CD4-positive, CD25-positive, alpha-beta regulatory T cell (primary cell): ENCODE results near the gene IKBKE. TPM values are rescaled to one million over a fixed set of nuclear protein-coding genes. Genes with fewer than 3 reads are reported as not detected.

Experiments
- ATAC-seq, 2 donors: fragments of 150-1000 bp; cut with Tn5 transposase; one replicate each; pipeline ENCODE4 v1.10.0; 2021; ENCODE audit warnings: low read depth in 2 of 2, moderate number of reproducible peaks in 2 of 2, moderate library complexity in 1 of 2
- DNase-seq, 3 donors: peaks; one replicate each; pipeline versions ENCODE4 v3.0.0 to v3.0.0-alpha.2; 2012 to 2022; ENCODE audit warnings: mixed read lengths in 1 of 3
- H3K27ac ChIP-seq: one replicate; pipeline ENCODE4 v1.7.0; 2013; ENCODE audit warnings: mild to moderate bottlenecking, low read length; ENCODE audit not compliant: insufficient read depth, poor library complexity, severe bottlenecking
- H3K27me3 ChIP-seq: one replicate; pipeline ENCODE4 v1.7.0; 2013; ENCODE audit warnings: low read length; ENCODE audit not compliant: control insufficient read depth, insufficient read depth
- H3K36me3 ChIP-seq: one replicate; pipeline ENCODE4 v1.7.0; 2013; ENCODE audit warnings: mild to moderate bottlenecking, low read length, moderate library complexity; ENCODE audit not compliant: control insufficient read depth, insufficient read depth
- H3K4me1 ChIP-seq: 2 replicates; pipeline ENCODE4 v1.7.0; 2013; ENCODE audit warnings: mild to moderate bottlenecking, low read length; ENCODE audit not compliant: insufficient read depth, control insufficient read depth, poor library complexity, severe bottlenecking
- H3K4me3 ChIP-seq: one replicate; pipeline ENCODE4 v1.7.0; 2013; ENCODE audit warnings: low read depth, mild to moderate bottlenecking, low read length, moderate library complexity
- H3K9me3 ChIP-seq, 2 experiments: 1 replicate in 1 of 2; 2 replicates in 1 of 2; pipeline ENCODE4 v1.7.0; 2013; ENCODE audit warnings: low read length in 2 of 2, mild to moderate bottlenecking in 1 of 2, moderate library complexity in 1 of 2; ENCODE audit not compliant: control insufficient read depth in 2 of 2
- H3K27ac Mint-ChIP-seq, 3 donors: one replicate each; pipeline ENCODE4 v1.8.0; 2020 to 2022; ENCODE audit warnings: mild to moderate bottlenecking in 3 of 3, mixed read lengths in 3 of 3, moderate library complexity in 2 of 3
- H3K27me3 Mint-ChIP-seq: one replicate; pipeline ENCODE4 v1.8.0; 2022; ENCODE audit warnings: mild to moderate bottlenecking, mixed read lengths
- H3K36me3 Mint-ChIP-seq: one replicate; pipeline ENCODE4 v1.8.0; 2020; ENCODE audit warnings: mixed read lengths
- H3K4me1 Mint-ChIP-seq, 4 donors: one replicate each; pipeline ENCODE4 v1.8.0; 2020 to 2022; ENCODE audit warnings: mixed read lengths in 4 of 4, mild to moderate bottlenecking in 1 of 4
- H3K4me3 Mint-ChIP-seq, 4 donors: one replicate each; pipeline ENCODE4 v1.8.0; 2020 to 2022; ENCODE audit warnings: mild to moderate bottlenecking in 4 of 4, mixed read lengths in 4 of 4, moderate library complexity in 3 of 4
- H3K9me3 Mint-ChIP-seq, 7 donors: one replicate each; pipeline ENCODE4 v1.8.0; 2020 to 2022; ENCODE audit warnings: mixed read lengths in 7 of 7, mild to moderate bottlenecking in 3 of 7, moderate library complexity in 2 of 7
- polyA plus RNA-seq, 4 donors: library from polyadenylated mRNA; unstranded; fragments of 300-500 nt; fragmentation: Illumina TruSeq; gene quantifications; one replicate each; pipeline ENCODE4 v1.2.3, GENCODE V29; 2021
- total RNA-seq: library from RNA; stranded (reverse); gene quantifications from one replicate; pipeline ENCODE4 v1.2.3, GENCODE V29; 2022

IKBKE gene
- total and polyA plus RNA-seq, 5 donors from 2014 or later, result 55.3 to 87.4 (median 78.3) TPM

DNA sequence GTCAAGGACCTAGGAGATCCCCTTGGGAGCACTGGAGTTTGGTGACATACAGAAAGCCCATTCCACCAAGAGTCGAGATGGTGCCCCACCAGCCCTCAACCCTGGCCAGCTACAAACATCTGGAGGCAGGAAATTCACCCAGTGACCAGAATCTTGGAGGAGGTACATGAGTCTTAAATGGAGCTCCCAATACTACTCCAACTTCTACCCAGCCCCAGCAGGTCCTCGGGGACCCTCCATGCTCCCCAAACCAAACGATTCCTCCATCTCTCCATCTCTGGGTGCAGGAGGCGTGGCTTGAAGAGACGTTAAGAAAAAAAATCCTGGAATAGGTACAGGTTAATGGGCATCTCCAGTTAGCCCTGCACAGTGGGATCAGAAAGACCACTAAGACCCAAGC is 31.6 kb downstream of the IKBKE start:
- Histone ChIP-seq H3K4me1 (peaks cover 5% of the 10 kb centered on the region), H3K9me3 (no peaks in the 10 kb centered on the region), H3K27ac (no peak overlapping the region), H3K4me3 (no peak overlapping the region), H3K27me3 (no peaks in the 10 kb centered on the region), H3K36me3 (peaks cover 19% of the 10 kb centered on the region)
- Mint-ChIP-seq H3K9me3 (no peaks in the 10 kb centered on the region), H3K27ac (peak overlapping the region in 2 of 3 donors; percentile 71 to 74), H3K36me3 (peaks cover 8% of the 10 kb centered on the region), H3K4me3 (peak overlapping the region in 1 of 4 donors; percentile 19), H3K4me1 (peaks cover 11 to 31% (median 21%) of the 10 kb centered on the region in 4 donors), H3K27me3 (peaks cover 12% of the 10 kb centered on the region)
- ATAC-seq, result no peak
- no peak for DNase-seq

DNA sequence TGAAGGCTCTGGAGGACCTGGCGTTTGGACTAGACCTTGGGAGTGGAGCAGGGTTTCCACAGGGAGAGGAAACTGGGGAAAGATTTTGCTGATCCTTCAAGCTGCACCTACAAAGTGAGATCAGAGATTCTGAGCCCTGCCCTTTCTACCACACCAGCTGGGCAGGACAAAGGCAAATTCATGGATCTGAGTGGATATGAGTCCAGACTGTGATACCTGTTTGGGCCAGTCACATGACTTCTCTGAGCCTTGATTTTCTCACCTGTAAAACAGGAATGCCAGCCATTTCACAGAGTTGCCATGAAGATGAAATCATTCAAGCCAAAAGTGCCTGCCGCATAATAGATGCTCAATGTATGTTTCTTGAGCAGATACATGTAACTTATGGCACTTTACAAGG is 32.1 kb downstream of the IKBKE start:
- no peaks in the 10 kb centered on the region for H3K27me3 ChIP-seq
- Mint-ChIP-seq H3K4me3 (no peak overlapping the region), H3K4me1 (peaks cover 11 to 33% (median 21%) of the 10 kb centered on the region in 4 donors), H3K27ac (peak overlapping the region in 2 of 3 donors; percentile 71 to 74), H3K9me3 (no peaks in the 10 kb centered on the region), H3K36me3 (peaks cover 8% of the 10 kb centered on the region), H3K27me3 (peaks cover 13% of the 10 kb centered on the region)
- no peak for DNase-seq
- H3K27ac ChIP-seq, result no peak overlapping the region
- no peaks in the 10 kb centered on the region for H3K9me3 ChIP-seq
- H3K4me3 ChIP-seq, result no peak overlapping the region
- peaks cover 14% of the 10 kb centered on the region for H3K36me3 ChIP-seq
- peaks cover 8% of the 10 kb centered on the region for H3K4me1 ChIP-seq
- ATAC-seq, result no peak

DNA sequence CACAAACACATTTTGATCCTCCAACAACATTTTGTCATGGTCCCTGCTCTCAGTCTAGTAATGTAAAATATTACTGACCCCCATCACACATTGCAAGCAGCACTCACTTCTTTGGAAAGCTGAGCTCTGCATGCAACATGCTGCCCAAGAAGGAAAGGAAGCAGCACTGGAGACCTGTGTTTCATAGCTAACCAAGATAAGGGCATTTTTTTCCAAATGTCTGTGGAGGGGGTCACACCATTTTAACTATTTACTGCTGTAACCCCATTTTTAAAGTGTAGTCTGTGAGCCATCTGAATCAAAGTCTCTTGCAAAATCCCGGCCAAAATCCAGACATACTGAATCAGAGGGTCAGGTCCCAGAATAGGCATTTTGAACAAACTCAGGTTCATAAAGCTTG is 32.5 kb downstream of the IKBKE start:
- Histone ChIP-seq H3K4me3 (no peak overlapping the region), H3K9me3 (no peaks in the 10 kb centered on the region), H3K27me3 (no peaks in the 10 kb centered on the region), H3K4me1 (peaks cover 11% of the 10 kb centered on the region), H3K36me3 (peaks cover 10% of the 10 kb centered on the region), H3K27ac (no peak overlapping the region)
- DNase-seq (no peak), ATAC-seq (no peak)
- H3K27me3 Mint-ChIP-seq, result peaks cover 13% of the 10 kb centered on the region
- no peak overlapping the region for H3K4me3 Mint-ChIP-seq
- H3K9me3 Mint-ChIP-seq, result no peaks in the 10 kb centered on the region
- peaks cover 11 to 33% (median 21%) of the 10 kb centered on the region in 4 donors for H3K4me1 Mint-ChIP-seq
- peak overlapping the region in 1 of 3 donors; percentile 52 for H3K27ac Mint-ChIP-seq
- peaks cover 8% of the 10 kb centered on the region for H3K36me3 Mint-ChIP-seq

DNA sequence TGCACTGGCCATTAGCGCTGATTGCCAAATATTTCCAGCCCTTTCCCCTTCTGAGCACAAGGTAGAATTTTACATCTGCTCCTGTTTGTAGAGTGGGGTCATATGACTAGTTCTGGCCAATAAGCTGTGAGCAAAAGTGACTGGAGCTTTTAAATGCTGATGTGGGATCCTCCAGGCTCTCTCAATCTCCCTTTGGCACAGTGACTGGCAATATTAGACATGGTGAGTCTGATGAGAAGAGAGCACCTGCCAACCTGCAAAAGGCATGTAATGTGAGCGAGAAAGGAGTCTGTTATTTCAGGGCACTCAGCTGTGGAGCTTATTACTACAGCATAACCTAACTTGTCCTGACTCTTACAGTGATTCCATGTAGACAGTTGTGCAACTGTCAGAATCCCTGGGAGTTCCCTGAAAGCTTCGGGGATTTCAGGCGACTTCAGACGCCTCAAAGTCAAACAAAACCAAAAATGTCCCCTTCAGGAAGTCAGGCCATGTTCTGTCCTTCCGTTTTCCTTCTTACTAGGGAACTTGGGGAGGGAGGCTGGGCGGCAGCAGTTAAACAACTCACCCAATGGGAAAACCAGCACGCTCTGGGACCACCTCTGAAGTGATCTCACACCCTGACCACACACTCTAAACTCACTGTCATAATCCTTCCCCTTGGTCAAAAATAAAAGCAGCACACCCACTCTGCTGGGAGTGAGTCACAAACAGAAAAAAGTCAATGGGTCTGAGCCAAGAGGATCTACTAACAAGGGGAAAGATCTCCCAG is 33.5 kb downstream of the IKBKE start:
- Mint-ChIP-seq H3K27me3 (peaks cover 16% of the 10 kb centered on the region), H3K4me1 (peaks cover 13 to 42% (median 20%) of the 10 kb centered on the region in 4 donors), H3K4me3 (peak overlapping the region in 1 of 4 donors; percentile 54), H3K27ac (peak overlapping the region in 2 of 3 donors; percentile 52 to 65), H3K36me3 (peaks cover 2% of the 10 kb centered on the region), H3K9me3 (no peaks in the 10 kb centered on the region)
- ATAC-seq, result no peak
- H3K27me3 ChIP-seq, result peaks cover 4% of the 10 kb centered on the region
- peaks cover under 1% of the 10 kb centered on the region for H3K36me3 ChIP-seq
- H3K9me3 ChIP-seq, result no peaks in the 10 kb centered on the region
- H3K27ac ChIP-seq, result no peak overlapping the region
- DNase-seq, result no peak
- H3K4me1 ChIP-seq, result peaks cover 21% of the 10 kb centered on the region
- no peak overlapping the region for H3K4me3 ChIP-seq

DNA sequence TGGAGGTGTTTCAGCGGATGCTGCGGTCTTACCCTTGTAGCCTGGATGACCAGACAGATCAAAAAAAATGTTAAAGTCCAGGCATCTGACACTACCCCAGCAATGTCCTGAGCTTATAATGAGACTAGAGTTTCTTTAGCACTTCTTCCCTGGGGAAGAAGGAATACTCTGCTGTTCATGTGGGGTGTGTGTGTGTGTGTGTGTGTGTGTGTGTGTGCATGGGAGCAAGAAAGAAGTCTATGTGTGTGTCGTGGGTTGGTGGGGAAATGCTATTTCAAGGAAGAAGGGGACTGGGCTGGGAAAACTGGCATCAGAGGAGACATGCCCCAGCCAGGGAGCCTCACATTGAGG is 34.1 kb downstream of the IKBKE start:
- H3K27ac ChIP-seq, result no peak overlapping the region
- H3K9me3 ChIP-seq, result no peaks in the 10 kb centered on the region
- Mint-ChIP-seq H3K9me3 (no peaks in the 10 kb centered on the region), H3K36me3 (peaks cover under 1% of the 10 kb centered on the region), H3K4me3 (peak overlapping the region in 1 of 4 donors; percentile 54), H3K4me1 (peaks cover 13 to 46% (median 19%) of the 10 kb centered on the region in 4 donors), H3K27ac (peak overlapping the region in 1 of 3 donors; percentile 50), H3K27me3 (peaks cover 21% of the 10 kb centered on the region)
- DNase-seq, result no peak
- no peaks in the 10 kb centered on the region for H3K36me3 ChIP-seq
- no peak for ATAC-seq
- peaks cover 10% of the 10 kb centered on the region for H3K27me3 ChIP-seq
- H3K4me3 ChIP-seq, result no peak overlapping the region
- peaks cover 21% of the 10 kb centered on the region for H3K4me1 ChIP-seq

DNA sequence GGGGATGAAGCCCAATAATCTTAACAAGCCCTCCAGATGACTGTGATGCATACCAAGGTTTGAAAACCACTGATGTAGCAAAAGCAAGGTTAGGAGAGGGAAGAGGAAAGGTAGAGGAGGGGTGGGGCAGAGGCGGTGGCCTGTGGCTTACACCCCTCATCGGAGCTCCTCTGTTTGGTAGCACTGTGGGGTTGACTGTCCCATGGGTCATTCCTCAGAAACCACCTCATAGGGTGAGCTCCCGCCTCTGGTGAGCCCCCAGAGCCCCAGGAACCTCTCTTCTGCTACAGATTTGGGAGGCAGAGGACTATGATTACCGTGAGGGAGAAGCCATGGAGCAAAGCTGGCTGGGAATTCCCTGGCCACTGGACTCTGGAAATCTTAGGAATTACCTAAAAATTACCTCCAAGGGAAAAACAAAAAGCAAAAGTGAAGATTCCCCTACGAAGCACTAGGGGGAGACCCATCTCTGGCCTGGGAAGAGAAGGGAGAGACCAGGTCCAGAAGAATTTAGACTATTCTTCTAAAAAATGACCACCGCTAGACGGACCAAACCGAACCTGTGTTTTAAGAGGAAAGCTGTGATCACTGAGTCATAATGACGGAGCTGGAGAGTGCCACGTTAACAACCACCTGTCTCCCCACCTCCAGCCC is 35.6 kb downstream of the IKBKE start:
- Mint-ChIP-seq H3K27me3 (peaks cover 35% of the 10 kb centered on the region), H3K4me3 (peak overlapping the region; percentile 83 to 89 (median 86)), H3K27ac (peak overlapping the region in 2 of 3 donors; percentile 49 to 53), H3K4me1 (peaks cover 14 to 48% (median 21%) of the 10 kb centered on the region in 4 donors), H3K9me3 (no peaks in the 10 kb centered on the region), H3K36me3 (peaks cover 5% of the 10 kb centered on the region)
- Histone ChIP-seq H3K4me3 (peak overlapping the region; percentile 17), H3K9me3 (no peaks in the 10 kb centered on the region), H3K36me3 (no peaks in the 10 kb centered on the region), H3K4me1 (peaks cover 21% of the 10 kb centered on the region), H3K27ac (no peak overlapping the region), H3K27me3 (peaks cover 13% of the 10 kb centered on the region)
- no peak for DNase-seq
- no peak for ATAC-seq

DNA sequence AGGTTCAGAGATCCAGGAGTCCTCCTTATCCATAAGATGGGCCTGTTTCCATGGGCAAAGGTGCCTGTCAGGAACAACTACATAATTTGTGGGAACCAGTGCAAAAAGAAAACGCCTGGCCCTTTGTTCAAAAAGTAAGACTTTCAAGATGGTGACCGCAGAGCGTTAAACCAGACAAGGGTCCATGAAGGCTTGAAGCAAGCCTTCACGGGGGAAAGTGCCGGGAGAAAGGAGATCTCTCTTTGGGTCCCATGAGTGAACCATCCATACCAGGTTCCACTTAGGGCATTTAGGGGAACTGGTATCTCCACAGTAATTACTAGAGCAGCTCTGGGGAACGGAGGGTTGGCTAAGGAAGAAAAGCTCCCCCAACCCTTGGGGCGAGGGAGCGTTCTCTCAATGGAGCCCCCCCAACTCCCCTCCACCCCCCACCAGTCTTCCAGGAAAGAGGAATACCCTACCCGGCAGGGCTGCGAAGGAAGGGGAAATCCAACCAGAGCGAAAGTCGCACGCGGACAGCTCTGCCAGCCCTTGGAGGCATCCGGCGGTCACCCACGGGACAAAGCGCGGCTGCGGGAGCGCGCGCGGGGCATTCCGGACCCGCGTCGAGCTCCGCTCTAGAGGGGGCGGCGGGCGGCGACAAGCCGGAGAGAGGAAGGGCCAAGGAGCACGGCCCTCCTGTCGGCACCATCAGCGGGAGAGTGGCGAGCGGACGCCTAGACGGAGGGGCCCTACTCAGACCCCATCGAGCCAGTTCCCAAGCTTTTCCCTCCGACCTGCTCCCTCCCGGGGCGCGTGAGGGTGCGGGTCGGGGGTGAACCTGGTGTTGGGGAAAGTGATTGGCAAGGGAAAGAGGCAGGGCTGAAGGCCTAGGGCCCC is 36.4 kb downstream of the IKBKE start:
- Histone ChIP-seq H3K4me3 (peak overlapping the region; percentile 39), H3K36me3 (no peaks in the 10 kb centered on the region), H3K27ac (no peak overlapping the region), H3K9me3 (no peaks in the 10 kb centered on the region), H3K4me1 (peaks cover 21% of the 10 kb centered on the region), H3K27me3 (peaks cover 13% of the 10 kb centered on the region)
- Mint-ChIP-seq H3K4me1 (peaks cover 14 to 48% (median 21%) of the 10 kb centered on the region in 4 donors), H3K9me3 (no peaks in the 10 kb centered on the region), H3K27me3 (peaks cover 40% of the 10 kb centered on the region), H3K36me3 (peaks cover 8% of the 10 kb centered on the region), H3K4me3 (peak overlapping the region; percentile 83 to 89 (median 86)), H3K27ac (peak overlapping the region; percentile 42 to 49 (median 48))
- DNase-seq (no peak), ATAC-seq (peak in 1 of 2 donors; percentile 6)
